HL-60 (cell line): ENCODE data around the gene PTPRF.

Experiments used
- DNase-seq, 2 experiments: peaks; one replicate each; pipeline ENCODE4 v3.0.0-alpha.2; 2010 to 2020; ENCODE audit warnings: low read depth in 1 of 2, low spot score in 1 of 2
- H3K27ac ChIP-seq: fragments of 250-450 bp; sonication (Bioruptor Pico); replicated peaks from 2 replicates; pipeline ENCODE4 v1.5.1; 2020; ENCODE audit warnings: mild to moderate bottlenecking, moderate library complexity
- H3K27me3 ChIP-seq: fragments of 250-450 bp; sonication (Bioruptor Pico); 2 replicates; pipeline ENCODE4 v1.5.1; 2021; ENCODE audit warnings: mild to moderate bottlenecking, moderate library complexity; ENCODE audit not compliant: insufficient read depth, poor library complexity, severe bottlenecking
- H3K4me3 ChIP-seq: replicated peaks from 2 replicates; pipeline ENCODE4 v1.5.1; 2011; ENCODE audit warnings: mild to moderate bottlenecking, control low read depth, low read length; ENCODE audit not compliant: insufficient read depth
- GABPA ChIP-seq: IDR thresholded peaks from 2 replicates; pipeline ENCODE4 v1.6.1; 2012; ENCODE audit warnings: low read depth
- POLR2AphosphoS5 ChIP-seq: IDR thresholded peaks from 2 replicates; pipeline ENCODE4 v1.6.1; 2012; ENCODE audit warnings: low read depth
- SPI1 ChIP-seq: IDR thresholded peaks from 2 replicates; pipeline ENCODE4 v1.6.1; 2012; ENCODE audit warnings: low read depth, mild to moderate bottlenecking, borderline replicate concordance
- TF ChIP-seq, protein P1 (sequence below): IDR thresholded peaks from 2 replicates; pipeline ENCODE4 v1.6.1; 2012; ENCODE audit warnings: low read depth; ENCODE audit not compliant: insufficient replicate concordance
- TF ChIP-seq, protein P2 (sequence below): IDR thresholded peaks from one replicate; pipeline ENCODE4 v1.5.1; 2011; ENCODE audit warnings: low read length, control low read depth, inconsistent platforms; ENCODE audit not compliant: insufficient read depth

The PTPRF gene

DNA sequence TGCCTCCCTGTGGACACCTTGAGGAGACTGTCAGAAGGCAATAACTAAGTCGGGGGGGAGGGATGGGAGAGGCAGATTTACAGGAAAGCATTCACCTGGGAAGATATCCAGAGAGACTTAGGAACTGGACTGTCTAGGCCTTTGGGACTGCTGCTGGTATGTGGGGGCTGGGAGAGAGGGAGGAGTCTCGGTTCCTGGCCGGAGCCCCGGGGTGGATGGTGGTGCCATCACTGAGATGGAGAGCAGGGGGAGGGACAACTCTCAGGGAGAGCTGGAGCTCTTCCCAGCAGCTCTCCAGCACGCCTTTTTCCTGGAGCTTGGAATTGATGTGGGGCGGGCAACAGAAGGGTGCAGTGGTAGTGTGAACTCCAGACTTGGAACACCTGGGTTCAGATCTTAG is 22.1 kb downstream of the PTPRF start:
- no peak for DNase-seq
- H3K27ac ChIP-seq = no peak overlapping the region
- H3K4me3 ChIP-seq = no peak overlapping the region
- H3K27me3 ChIP-seq = peaks cover 2% of the 10 kb centered on the region
- no peak for TF ChIP-seq SPI1
- no peak for TF ChIP-seq POLR2AphosphoS5
- TF ChIP-seq GABPA = no peak
- TF ChIP-seq, protein P1, sequence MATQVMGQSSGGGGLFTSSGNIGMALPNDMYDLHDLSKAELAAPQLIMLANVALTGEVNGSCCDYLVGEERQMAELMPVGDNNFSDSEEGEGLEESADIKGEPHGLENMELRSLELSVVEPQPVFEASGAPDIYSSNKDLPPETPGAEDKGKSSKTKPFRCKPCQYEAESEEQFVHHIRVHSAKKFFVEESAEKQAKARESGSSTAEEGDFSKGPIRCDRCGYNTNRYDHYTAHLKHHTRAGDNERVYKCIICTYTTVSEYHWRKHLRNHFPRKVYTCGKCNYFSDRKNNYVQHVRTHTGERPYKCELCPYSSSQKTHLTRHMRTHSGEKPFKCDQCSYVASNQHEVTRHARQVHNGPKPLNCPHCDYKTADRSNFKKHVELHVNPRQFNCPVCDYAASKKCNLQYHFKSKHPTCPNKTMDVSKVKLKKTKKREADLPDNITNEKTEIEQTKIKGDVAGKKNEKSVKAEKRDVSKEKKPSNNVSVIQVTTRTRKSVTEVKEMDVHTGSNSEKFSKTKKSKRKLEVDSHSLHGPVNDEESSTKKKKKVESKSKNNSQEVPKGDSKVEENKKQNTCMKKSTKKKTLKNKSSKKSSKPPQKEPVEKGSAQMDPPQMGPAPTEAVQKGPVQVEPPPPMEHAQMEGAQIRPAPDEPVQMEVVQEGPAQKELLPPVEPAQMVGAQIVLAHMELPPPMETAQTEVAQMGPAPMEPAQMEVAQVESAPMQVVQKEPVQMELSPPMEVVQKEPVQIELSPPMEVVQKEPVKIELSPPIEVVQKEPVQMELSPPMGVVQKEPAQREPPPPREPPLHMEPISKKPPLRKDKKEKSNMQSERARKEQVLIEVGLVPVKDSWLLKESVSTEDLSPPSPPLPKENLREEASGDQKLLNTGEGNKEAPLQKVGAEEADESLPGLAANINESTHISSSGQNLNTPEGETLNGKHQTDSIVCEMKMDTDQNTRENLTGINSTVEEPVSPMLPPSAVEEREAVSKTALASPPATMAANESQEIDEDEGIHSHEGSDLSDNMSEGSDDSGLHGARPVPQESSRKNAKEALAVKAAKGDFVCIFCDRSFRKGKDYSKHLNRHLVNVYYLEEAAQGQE = no peak
- TF ChIP-seq, protein P2, sequence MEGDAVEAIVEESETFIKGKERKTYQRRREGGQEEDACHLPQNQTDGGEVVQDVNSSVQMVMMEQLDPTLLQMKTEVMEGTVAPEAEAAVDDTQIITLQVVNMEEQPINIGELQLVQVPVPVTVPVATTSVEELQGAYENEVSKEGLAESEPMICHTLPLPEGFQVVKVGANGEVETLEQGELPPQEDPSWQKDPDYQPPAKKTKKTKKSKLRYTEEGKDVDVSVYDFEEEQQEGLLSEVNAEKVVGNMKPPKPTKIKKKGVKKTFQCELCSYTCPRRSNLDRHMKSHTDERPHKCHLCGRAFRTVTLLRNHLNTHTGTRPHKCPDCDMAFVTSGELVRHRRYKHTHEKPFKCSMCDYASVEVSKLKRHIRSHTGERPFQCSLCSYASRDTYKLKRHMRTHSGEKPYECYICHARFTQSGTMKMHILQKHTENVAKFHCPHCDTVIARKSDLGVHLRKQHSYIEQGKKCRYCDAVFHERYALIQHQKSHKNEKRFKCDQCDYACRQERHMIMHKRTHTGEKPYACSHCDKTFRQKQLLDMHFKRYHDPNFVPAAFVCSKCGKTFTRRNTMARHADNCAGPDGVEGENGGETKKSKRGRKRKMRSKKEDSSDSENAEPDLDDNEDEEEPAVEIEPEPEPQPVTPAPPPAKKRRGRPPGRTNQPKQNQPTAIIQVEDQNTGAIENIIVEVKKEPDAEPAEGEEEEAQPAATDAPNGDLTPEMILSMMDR = no peak

- Histone ChIP-seq H3K27ac (no peak overlapping the region), H3K27me3 (peaks cover 2% of the 10 kb centered on the region), H3K4me3 (no peak overlapping the region)
- peak in 1 of 2 experiments; percentile 29 for DNase-seq
- no peak for TF ChIP-seq GABPA
- TF ChIP-seq, protein P2 = peak; percentile 47
Measured at GRCh38 chr1:43554444-43554992, 23.8 kb downstream of the PTPRF start.

GRCh38 chr1:43556782-43557181 is 26.1 kb downstream of the PTPRF start:
- H3K4me3 ChIP-seq = no peak overlapping the region
- no peak overlapping the region for H3K27ac ChIP-seq
- H3K27me3 ChIP-seq = no peaks in the 10 kb centered on the region
- no peak for DNase-seq
- TF ChIP-seq SPI1 (no peak), GABPA (no peak), POLR2AphosphoS5 (no peak)
- TF ChIP-seq, protein P1 = no peak

DNA sequence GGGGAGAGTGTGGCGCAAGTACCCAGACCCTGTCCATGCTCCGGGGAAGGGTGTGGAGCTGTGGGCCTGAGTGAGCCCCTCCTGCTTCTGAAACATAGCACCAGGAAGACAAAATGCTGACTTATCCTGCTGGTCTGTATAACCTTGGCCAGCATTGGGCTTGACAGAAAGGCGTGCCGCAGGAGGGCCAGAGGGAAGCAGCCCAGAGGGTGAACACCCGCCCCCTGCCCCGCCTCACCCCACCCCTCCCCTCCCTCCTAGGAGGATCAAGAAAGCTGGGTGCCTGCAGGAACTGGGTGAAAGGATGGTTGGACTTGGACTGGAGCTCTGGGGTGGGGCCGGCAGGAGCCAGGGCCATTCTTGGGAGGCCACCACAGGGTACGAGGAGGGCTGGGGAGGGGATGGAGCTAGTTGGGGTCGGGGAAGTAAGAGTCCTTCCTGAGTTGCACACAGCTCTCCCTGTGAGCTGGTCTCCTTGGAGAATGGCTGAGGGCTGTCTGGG is 27.1 kb downstream of the PTPRF start:
- no peak for TF ChIP-seq SPI1
- no peak for TF ChIP-seq POLR2AphosphoS5
- TF ChIP-seq, protein P1 = no peak
- TF ChIP-seq GABPA = no peak
- TF ChIP-seq, protein P2 = no peak
- DNase-seq = no peak
- Histone ChIP-seq H3K27ac (no peak overlapping the region), H3K27me3 (no peaks in the 10 kb centered on the region), H3K4me3 (no peak overlapping the region)
